ENCODE results near the gene SDC4.

GRCh38 chr20:45289942-45290676 is 58.1 kb downstream of the SDC4 start:
- no peak for TF ChIP-seq EZH2 (IDR thresholded peaks at IDR 0.05; ENCODE audit: low read depth, unreplicated experiment)
- no peak for TF ChIP-seq CTCF (conservative IDR thresholded peaks at IDR 0.05; ENCODE audit: low read depth in 2 of 2)
- TF ChIP-seq EZH2phosphoT487 (IDR thresholded peaks at IDR 0.05; ENCODE audit: unreplicated experiment), result no peak
- TF ChIP-seq POLR2AphosphoS5 (IDR thresholded peaks at IDR 0.05; ENCODE audit: low read depth), result no peak
- no peak for TF ChIP-seq CREB1 (CRISPR knock-in tag; IDR thresholded peaks at IDR 0.05; ENCODE audit: low read depth)
- TF ChIP-seq ZNF331 (CRISPR knock-in tag; IDR thresholded peaks at IDR 0.05; ENCODE audit: low read depth), result no peak
- TF ChIP-seq NANOG (IDR thresholded peaks at IDR 0.05; ENCODE audit: borderline replicate concordance), result no peak
- TF ChIP-seq JUNB (IDR thresholded peaks at IDR 0.05; ENCODE audit: unreplicated experiment), result no peak
- TF ChIP-seq REST (IDR thresholded peaks at IDR 0.05; ENCODE audit: unreplicated experiment), result no peak
- no peak for TF ChIP-seq ETS1 (IDR thresholded peaks at IDR 0.05)
- TF ChIP-seq ZNF114 (CRISPR knock-in tag; IDR thresholded peaks at IDR 0.05), result no peak
